ENCODE data around the gene SIK1. TPM values are rescaled to one million over a fixed set of nuclear protein-coding genes. Genes with fewer than 3 reads are reported as not detected.

The SIK1 gene
- total and polyA plus RNA-seq, 2 experiments from 2014 or later: 0.31 to 1.1 TPM

DNA sequence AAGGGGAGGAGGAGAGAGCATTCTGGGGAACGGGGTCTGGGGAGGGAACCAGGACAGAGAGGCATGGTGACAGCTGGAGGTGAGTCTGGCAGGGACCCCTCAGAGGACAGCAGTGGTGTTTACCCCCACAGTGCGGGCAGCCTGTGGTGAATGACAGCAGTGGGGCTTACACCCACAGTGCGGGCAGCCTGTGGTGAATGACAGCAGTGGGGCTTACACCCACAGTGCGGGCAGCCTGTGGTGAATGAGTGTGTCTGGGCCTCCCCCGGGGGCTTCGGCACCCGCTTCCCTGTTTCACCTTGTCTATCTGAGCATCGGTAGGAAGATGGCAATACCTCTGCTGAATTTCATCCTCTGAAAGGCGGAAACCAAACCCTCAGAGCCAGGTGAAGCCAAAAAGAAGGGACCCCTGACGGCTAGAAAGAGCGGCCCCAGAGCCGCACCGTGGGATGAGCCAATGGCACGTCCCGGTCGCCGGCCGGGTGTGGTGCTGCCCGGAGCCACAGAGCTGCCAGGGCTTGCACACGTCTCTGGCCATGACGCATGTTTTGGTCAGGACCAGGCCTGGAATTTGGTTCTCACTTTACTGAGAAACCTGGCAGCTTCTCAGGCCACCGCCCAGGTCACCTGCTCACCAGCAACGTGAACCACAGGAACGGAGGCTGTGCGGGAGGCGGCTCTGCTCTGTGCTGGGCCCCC, 54.1 kb downstream of the SIK1 start (continued):
- TF ChIP-seq, protein P1, sequence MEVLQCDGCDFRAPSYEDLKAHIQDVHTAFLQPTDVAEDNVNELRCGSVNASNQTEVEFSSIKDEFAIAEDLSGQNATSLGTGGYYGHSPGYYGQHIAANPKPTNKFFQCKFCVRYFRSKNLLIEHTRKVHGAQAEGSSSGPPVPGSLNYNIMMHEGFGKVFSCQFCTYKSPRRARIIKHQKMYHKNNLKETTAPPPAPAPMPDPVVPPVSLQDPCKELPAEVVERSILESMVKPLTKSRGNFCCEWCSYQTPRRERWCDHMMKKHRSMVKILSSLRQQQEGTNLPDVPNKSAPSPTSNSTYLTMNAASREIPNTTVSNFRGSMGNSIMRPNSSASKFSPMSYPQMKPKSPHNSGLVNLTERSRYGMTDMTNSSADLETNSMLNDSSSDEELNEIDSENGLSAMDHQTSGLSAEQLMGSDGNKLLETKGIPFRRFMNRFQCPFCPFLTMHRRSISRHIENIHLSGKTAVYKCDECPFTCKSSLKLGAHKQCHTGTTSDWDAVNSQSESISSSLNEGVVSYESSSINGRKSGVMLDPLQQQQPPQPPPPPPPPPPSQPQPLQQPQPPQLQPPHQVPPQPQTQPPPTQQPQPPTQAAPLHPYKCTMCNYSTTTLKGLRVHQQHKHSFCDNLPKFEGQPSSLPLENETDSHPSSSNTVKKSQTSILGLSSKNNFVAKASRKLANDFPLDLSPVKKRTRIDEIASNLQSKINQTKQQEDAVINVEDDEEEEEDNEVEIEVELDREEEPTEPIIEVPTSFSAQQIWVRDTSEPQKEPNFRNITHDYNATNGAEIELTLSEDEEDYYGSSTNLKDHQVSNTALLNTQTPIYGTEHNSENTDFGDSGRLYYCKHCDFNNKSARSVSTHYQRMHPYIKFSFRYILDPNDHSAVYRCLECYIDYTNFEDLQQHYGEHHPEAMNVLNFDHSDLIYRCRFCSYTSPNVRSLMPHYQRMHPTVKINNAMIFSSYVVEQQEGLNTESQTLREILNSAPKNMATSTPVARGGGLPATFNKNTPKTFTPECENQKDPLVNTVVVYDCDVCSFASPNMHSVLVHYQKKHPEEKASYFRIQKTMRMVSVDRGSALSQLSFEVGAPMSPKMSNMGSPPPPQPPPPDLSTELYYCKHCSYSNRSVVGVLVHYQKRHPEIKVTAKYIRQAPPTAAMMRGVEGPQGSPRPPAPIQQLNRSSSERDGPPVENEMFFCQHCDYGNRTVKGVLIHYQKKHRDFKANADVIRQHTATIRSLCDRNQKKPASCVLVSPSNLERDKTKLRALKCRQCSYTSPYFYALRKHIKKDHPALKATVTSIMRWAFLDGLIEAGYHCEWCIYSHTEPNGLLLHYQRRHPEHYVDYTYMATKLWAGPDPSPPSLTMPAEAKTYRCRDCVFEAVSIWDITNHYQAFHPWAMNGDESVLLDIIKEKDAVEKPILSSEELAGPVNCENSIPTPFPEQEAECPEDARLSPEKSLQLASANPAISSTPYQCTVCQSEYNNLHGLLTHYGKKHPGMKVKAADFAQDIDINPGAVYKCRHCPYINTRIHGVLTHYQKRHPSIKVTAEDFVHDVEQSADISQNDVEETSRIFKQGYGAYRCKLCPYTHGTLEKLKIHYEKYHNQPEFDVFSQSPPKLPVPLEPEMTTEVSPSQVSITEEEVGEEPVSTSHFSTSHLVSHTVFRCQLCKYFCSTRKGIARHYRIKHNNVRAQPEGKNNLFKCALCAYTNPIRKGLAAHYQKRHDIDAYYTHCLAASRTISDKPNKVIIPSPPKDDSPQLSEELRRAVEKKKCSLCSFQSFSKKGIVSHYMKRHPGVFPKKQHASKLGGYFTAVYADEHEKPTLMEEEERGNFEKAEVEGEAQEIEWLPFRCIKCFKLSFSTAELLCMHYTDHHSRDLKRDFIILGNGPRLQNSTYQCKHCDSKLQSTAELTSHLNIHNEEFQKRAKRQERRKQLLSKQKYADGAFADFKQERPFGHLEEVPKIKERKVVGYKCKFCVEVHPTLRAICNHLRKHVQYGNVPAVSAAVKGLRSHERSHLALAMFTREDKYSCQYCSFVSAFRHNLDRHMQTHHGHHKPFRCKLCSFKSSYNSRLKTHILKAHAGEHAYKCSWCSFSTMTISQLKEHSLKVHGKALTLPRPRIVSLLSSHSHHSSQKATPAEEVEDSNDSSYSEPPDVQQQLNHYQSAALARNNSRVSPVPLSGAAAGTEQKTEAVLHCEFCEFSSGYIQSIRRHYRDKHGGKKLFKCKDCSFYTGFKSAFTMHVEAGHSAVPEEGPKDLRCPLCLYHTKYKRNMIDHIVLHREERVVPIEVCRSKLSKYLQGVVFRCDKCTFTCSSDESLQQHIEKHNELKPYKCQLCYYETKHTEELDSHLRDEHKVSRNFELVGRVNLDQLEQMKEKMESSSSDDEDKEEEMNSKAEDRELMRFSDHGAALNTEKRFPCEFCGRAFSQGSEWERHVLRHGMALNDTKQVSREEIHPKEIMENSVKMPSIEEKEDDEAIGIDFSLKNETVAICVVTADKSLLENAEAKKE (CRISPR knock-in tag; IDR thresholded peaks at IDR 0.05): no peak
- no peak for TF ChIP-seq STAT1 (IDR thresholded peaks at IDR 0.05; ENCODE audit: unreplicated experiment)
- no peak for TF ChIP-seq NANOG (IDR thresholded peaks at IDR 0.05; ENCODE audit: borderline replicate concordance)
- no peak for TF ChIP-seq POLR2AphosphoS5 (IDR thresholded peaks at IDR 0.05; ENCODE audit: low read depth)
- no peak for TF ChIP-seq JUNB (IDR thresholded peaks at IDR 0.05; ENCODE audit: unreplicated experiment)
- TF ChIP-seq ZNF114 (CRISPR knock-in tag; IDR thresholded peaks at IDR 0.05): no peak
- no peak for TF ChIP-seq EZH2 (IDR thresholded peaks at IDR 0.05; ENCODE audit: low read depth, unreplicated experiment)
- no peak for TF ChIP-seq ZNF331 (CRISPR knock-in tag; IDR thresholded peaks at IDR 0.05; ENCODE audit: low read depth)
- no peak for TF ChIP-seq EZH2phosphoT487 (IDR thresholded peaks at IDR 0.05; ENCODE audit: unreplicated experiment)

DNA sequence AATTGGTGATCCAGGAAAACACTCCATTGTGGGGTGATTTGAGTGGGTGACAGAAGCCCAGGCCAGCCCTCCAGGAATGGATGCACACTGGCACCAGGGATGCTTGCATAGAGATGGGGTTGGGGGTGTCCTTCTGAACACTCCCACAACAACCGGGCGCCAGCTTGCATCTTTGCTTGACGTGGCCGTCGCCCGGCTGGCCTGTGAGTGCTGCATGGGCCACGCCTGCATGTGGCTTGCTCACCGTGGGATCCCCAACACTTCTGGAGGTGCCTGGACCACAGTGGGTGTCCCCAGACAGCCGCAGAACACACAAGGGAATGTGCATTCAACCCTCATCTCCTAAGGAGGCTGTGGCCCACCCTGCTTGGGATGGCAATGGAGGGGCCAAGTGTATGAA, 55.1 kb downstream of the SIK1 start:
- H3K27me3 Mint-ChIP-seq (ENCODE audit: insufficient read depth, low read depth, poor library complexity): peaks cover 16% of the 10 kb centered on the region
- no peaks in the 10 kb centered on the region for H3K9me2 ChIP-seq (ENCODE audit: insufficient read depth)
- TF ChIP-seq EZH2 (IDR thresholded peaks at IDR 0.05; ENCODE audit: low read depth, unreplicated experiment) (no peak), ZNF114 (CRISPR knock-in tag; IDR thresholded peaks at IDR 0.05) (no peak), JUNB (IDR thresholded peaks at IDR 0.05; ENCODE audit: unreplicated experiment) (no peak), EZH2phosphoT487 (IDR thresholded peaks at IDR 0.05; ENCODE audit: unreplicated experiment) (no peak), ZNF331 (CRISPR knock-in tag; IDR thresholded peaks at IDR 0.05; ENCODE audit: low read depth) (no peak), STAT1 (IDR thresholded peaks at IDR 0.05; ENCODE audit: unreplicated experiment) (no peak), NANOG (IDR thresholded peaks at IDR 0.05; ENCODE audit: borderline replicate concordance) (no peak)
- TF ChIP-seq, protein P2, sequence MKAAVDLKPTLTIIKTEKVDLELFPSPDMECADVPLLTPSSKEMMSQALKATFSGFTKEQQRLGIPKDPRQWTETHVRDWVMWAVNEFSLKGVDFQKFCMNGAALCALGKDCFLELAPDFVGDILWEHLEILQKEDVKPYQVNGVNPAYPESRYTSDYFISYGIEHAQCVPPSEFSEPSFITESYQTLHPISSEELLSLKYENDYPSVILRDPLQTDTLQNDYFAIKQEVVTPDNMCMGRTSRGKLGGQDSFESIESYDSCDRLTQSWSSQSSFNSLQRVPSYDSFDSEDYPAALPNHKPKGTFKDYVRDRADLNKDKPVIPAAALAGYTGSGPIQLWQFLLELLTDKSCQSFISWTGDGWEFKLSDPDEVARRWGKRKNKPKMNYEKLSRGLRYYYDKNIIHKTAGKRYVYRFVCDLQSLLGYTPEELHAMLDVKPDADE (IDR thresholded peaks at IDR 0.05): no peak

More for the DNA sequence above, 55.1 kb downstream of the SIK1 start:
- H2AFZ ChIP-seq: no peak overlapping the region
- no peaks in the 10 kb centered on the region for H3K9me3 Mint-ChIP-seq
- H3K4me1 ChIP-seq (ENCODE audit: insufficient read depth): peaks cover 7% of the 10 kb centered on the region; the same call in 1 of the 2 replicates
- ATAC-seq (no peak), DNase-seq (ENCODE audit: low spot score) (no peak)
- no peak overlapping the region for H3K27ac Mint-ChIP-seq
- H3K36me3 Mint-ChIP-seq (ENCODE audit: low read depth): no peaks in the 10 kb centered on the region
- no peak overlapping the region for H3K27ac ChIP-seq (ENCODE audit: low read depth)
- no peaks in the 10 kb centered on the region for H3K36me3 ChIP-seq (ENCODE audit: insufficient read depth)
- H3K4me1 Mint-ChIP-seq: peaks cover 20% of the 10 kb centered on the region
- no peaks in the 10 kb centered on the region for H4K20me1 ChIP-seq (replicated peaks; ENCODE audit: insufficient read depth)
- no peaks in the 10 kb centered on the region for H3K27me3 ChIP-seq (ENCODE audit: insufficient read depth)
- H3K4me3 ChIP-seq: no peak overlapping the region
- no peaks in the 10 kb centered on the region for H3K79me2 ChIP-seq (replicated peaks; ENCODE audit: insufficient read depth)
- no peak overlapping the region for H3K4me2 ChIP-seq
- H3F3A ChIP-seq (replicated peaks; ENCODE audit: low read depth): no peaks in the 10 kb centered on the region
- H3K4me3 Mint-ChIP-seq: no peak overlapping the region
